Measurements from ENCODE around the gene DNAH8.

- TF ChIP-seq EZH2 (IDR thresholded peaks at IDR 0.05) = no peak
- no peak for TF ChIP-seq CTCF (IDR thresholded peaks at IDR 0.05)
- TF ChIP-seq EZH2phosphoT487 (IDR thresholded peaks at IDR 0.05) = no peak
These were observed 84.5 kb downstream of the DNAH8 start for GRCh38 chr6:38799529-38800184.

All from neural progenitor cell (in vitro differentiated cells).